ENCODE measurements around the gene TYW1B.

GRCh38 chr7:72603073-72603472, 224.9 kb downstream of the TYW1B start:
- no peak for TF ChIP-seq CTCF (conservative IDR thresholded peaks at IDR 0.05)
- no peak for TF ChIP-seq ZFX (IDR thresholded peaks at IDR 0.05)
